Peyer's patch (tissue), 4 donors: ENCODE data around the gene GAS6.

Experiments
- CTCF ChIP-seq, 6 experiments: fragments of 450-650 bp in 4 of 6; fragments of 200-600 bp in 2 of 6; sonication (generic) in 1 of 6; IDR thresholded peaks; one replicate each; pipeline ENCODE4 v1.5.1; 2017 to 2019; ENCODE audit warnings: antibody characterized with exemption in 6 of 6, mild to moderate bottlenecking in 3 of 6, moderate library complexity in 1 of 6
- POLR2A ChIP-seq, 2 donors: fragments of 450-650 bp; IDR thresholded peaks; one replicate each; pipeline ENCODE4 v1.5.1; 2017; ENCODE audit warnings: antibody characterized with exemption in 2 of 2, mild to moderate bottlenecking in 2 of 2, moderate library complexity in 2 of 2

GRCh38 chr13:113883314-113883811, 19.5 kb upstream of the GAS6 start:
- TF ChIP-seq CTCF (IDR thresholded peaks at IDR 0.05) (no peak), POLR2A (IDR thresholded peaks at IDR 0.05) (no peak)
